DND-41 (cell line): Measurements from ENCODE around the gene CDH2.

ENCODE experiments used
- ATAC-seq: fragments of 200-7000 bp; cut with Tn5 transposase; 3 replicates; pipeline ENCODE4 v1.9.1; 2021; ENCODE audit warnings: low read depth; ENCODE audit not compliant: insufficient read depth
- DNase-seq: peaks from one replicate; pipeline ENCODE4 v3.0.0-alpha.2; 2020
- H2AFZ ChIP-seq: 2 replicates; pipeline ENCODE4 v1.6.0; 2012; ENCODE audit warnings: low read depth, low read length
- H3K27ac ChIP-seq: 2 replicates; pipeline ENCODE4 v1.5.1; 2012; ENCODE audit warnings: low read length, inconsistent platforms
- H3K27me3 ChIP-seq: fragments of 200-600 bp; sonication (generic); 2 replicates; pipeline ENCODE4 v1.6.0; 2012; ENCODE audit warnings: low read length, mild to moderate bottlenecking, inconsistent platforms; ENCODE audit not compliant: insufficient read depth, poor library complexity
- H3K36me3 ChIP-seq: 2 replicates; pipeline ENCODE4 v1.5.1; 2012; ENCODE audit warnings: low read length, inconsistent platforms; ENCODE audit not compliant: insufficient read depth
- H3K4me1 ChIP-seq: 2 replicates; pipeline ENCODE4 v1.5.1; 2012; ENCODE audit warnings: mild to moderate bottlenecking, low read length; ENCODE audit not compliant: insufficient read depth
- H3K4me2 ChIP-seq: 2 replicates; pipeline ENCODE4 v1.6.0; 2012; ENCODE audit warnings: mild to moderate bottlenecking, moderate library complexity, low read length, inconsistent platforms; ENCODE audit not compliant: insufficient read depth
- H3K4me3 ChIP-seq, 2 experiments: fragments of 200-600 bp in 1 of 2; shearing (Covaris generic) in 1 of 2; 2 replicates each; pipeline ENCODE4 v1.5.1; 2012 to 2016; ENCODE audit warnings: inconsistent platforms in 2 of 2, low read length in 2 of 2, mild to moderate bottlenecking in 2 of 2, low read depth in 1 of 2, moderate library complexity in 1 of 2
- H3K79me2 ChIP-seq: 2 replicates; pipeline ENCODE4 v1.6.0; 2012; ENCODE audit warnings: low read length, inconsistent platforms; ENCODE audit not compliant: insufficient read depth
- H3K9ac ChIP-seq: 2 replicates; pipeline ENCODE4 v1.6.0; 2012; ENCODE audit warnings: low read depth, mild to moderate bottlenecking, inconsistent platforms, low read length, moderate library complexity
- H3K9me3 ChIP-seq: 2 replicates; pipeline ENCODE4 v1.5.1; 2012; ENCODE audit warnings: low read length, moderate library complexity, mild to moderate bottlenecking, inconsistent platforms; ENCODE audit not compliant: insufficient read depth, severe bottlenecking
- H4K20me1 ChIP-seq: 2 replicates; pipeline ENCODE4 v1.6.0; 2012; ENCODE audit warnings: low read length; ENCODE audit not compliant: insufficient read depth
- CTCF ChIP-seq: IDR thresholded peaks from 2 replicates; pipeline ENCODE4 v1.5.1; 2012; ENCODE audit warnings: borderline replicate concordance, low read length, moderate library complexity, mild to moderate bottlenecking; ENCODE audit not compliant: poor library complexity, severe bottlenecking; ENCODE audit errors: extremely low read depth
- EZH2 ChIP-seq: IDR thresholded peaks from 3 replicates; pipeline ENCODE4 v1.6.1; 2012; ENCODE audit warnings: borderline replicate concordance, low read depth, mild to moderate bottlenecking, moderate library complexity, low read length, inconsistent platforms; ENCODE audit not compliant: severe bottlenecking

CDH2 gene

DNA sequence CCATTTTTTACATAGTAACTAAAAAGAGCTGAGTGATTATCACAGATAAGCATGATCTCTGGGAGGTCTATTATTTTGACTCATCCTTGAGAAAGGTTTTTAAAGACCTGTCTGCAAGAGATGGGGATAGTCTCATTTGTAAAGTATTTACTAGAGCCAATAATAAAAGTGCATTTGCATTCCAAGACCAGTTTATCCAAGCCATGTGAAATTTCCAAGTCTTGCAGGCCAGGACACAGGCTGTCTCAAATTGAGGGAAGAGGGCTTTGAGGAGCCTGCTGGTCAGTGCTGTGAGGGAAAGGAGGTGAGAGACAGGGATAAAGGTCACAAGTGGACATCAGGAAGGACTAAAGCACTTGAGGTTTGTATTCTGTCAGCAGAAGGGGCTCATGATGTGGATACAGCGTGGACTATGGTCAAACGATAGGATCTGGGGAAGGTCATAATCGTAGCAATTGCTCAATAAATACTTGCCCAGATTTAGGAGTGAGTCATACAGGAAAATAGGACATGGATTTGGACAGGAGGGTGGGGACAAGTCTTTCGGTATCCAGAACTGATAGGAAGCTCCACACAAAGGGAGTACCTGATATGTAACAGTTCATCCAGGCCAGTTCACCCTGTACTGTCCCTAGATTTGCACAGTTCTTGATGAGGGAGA is 6.6 kb upstream of the CDH2 start:
- no peaks in the 10 kb centered on the region for H3K9me3 ChIP-seq
- TF ChIP-seq EZH2 = no peak
- no peak for TF ChIP-seq CTCF
- no peaks in the 10 kb centered on the region for H4K20me1 ChIP-seq
- DNase-seq (no peak), ATAC-seq (no peak)
- no peak overlapping the region for H3K4me3 ChIP-seq
- peaks cover 5% of the 10 kb centered on the region; the same call in 1 of the 2 replicates for H3K4me1 ChIP-seq
- no peak overlapping the region for H3K9ac ChIP-seq
- no peaks in the 10 kb centered on the region for H3K36me3 ChIP-seq
- H3K79me2 ChIP-seq = no peaks in the 10 kb centered on the region
- no peaks in the 10 kb centered on the region for H3K27me3 ChIP-seq
- no peak overlapping the region for H2AFZ ChIP-seq
- no peak overlapping the region for H3K27ac ChIP-seq
- no peak overlapping the region for H3K4me2 ChIP-seq

DNA sequence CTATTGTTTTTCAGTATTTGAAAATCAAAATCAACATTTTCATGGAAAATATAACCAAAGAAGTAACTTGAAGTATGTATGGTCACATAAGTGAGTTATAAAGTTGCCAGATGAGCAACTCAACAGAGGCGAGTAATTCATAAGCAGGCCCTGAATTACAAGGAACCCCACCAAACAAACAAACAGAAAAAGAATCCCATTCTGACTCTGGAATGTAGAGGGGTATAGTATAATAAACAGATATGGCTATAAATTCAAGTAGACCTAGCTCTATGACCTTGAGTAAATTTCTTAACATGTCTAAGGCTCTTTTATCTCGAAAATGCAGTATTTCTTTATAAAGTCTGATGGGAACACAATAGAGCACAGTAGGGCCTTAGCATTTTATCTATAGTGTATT is 4.7 kb upstream of the CDH2 start:
- DNase-seq (no peak), ATAC-seq (no peak)
- no peaks in the 10 kb centered on the region for H4K20me1 ChIP-seq
- H3K27ac ChIP-seq = no peak overlapping the region
- no peak overlapping the region for H3K9ac ChIP-seq
- TF ChIP-seq EZH2 = no peak
- TF ChIP-seq CTCF = no peak
- H3K4me2 ChIP-seq = no peak overlapping the region
- peaks cover under 1% of the 10 kb centered on the region for H3K79me2 ChIP-seq
- no peaks in the 10 kb centered on the region for H3K27me3 ChIP-seq
- peaks cover 8% of the 10 kb centered on the region; the same call in 1 of the 2 replicates for H3K4me1 ChIP-seq
- H3K9me3 ChIP-seq = no peaks in the 10 kb centered on the region
- no peak overlapping the region for H3K4me3 ChIP-seq
- no peaks in the 10 kb centered on the region for H3K36me3 ChIP-seq
- H2AFZ ChIP-seq = no peak overlapping the region

GRCh38 chr18:28178720-28179119 is 1.8 kb upstream of the CDH2 start:
- DNase-seq = no peak
- ATAC-seq = no peak
- Histone ChIP-seq H3K27me3 (no peaks in the 10 kb centered on the region), H3K4me1 (peaks cover 28% of the 10 kb centered on the region), H3K4me2 (peak overlapping the region; percentile 63), H2AFZ (peak overlapping the region; percentile 59), H3K9me3 (peaks cover 4% of the 10 kb centered on the region), H3K36me3 (no peaks in the 10 kb centered on the region), H3K79me2 (peaks cover 29% of the 10 kb centered on the region), H3K27ac (peak overlapping the region; percentile 64), H3K9ac (peak overlapping the region; percentile 78), H3K4me3 (peak overlapping the region; percentile 16 to 58; a peak in 3 of 4 replicates), H4K20me1 (peaks cover 10% of the 10 kb centered on the region; the same call in 1 of the 2 replicates)
- TF ChIP-seq EZH2 (no peak), CTCF (no peak)
